Natural killer cell (primary cell): ENCODE measurements around the gene DAO. TPM values are rescaled to one million over a fixed set of nuclear protein-coding genes. Genes with fewer than 3 reads are reported as not detected.
A peak's percentile ranks its signal among the peaks of the same experiment; 100 is the strongest.

Experiments used
- ATAC-seq, 3 donors: fragments of 150-1000 bp in 2 of 3; fragments of 200-7000 bp in 1 of 3; cut with Tn5 transposase; 1 replicate in 1 of 3; 2 replicates in 2 of 3; pipeline ENCODE4 v1.10.0; 2021; ENCODE audit warnings: mild to moderate bottlenecking in 2 of 3, moderate library complexity in 2 of 3
- DNase-seq, 2 donors: peaks; one replicate each; pipeline versions ENCODE4 v3.0.0 to v3.0.0-alpha.2; 2013 to 2021; ENCODE audit warnings: mixed read lengths in 1 of 2
- H3K27ac ChIP-seq: one replicate; pipeline ENCODE4 v1.5.1; 2013; ENCODE audit warnings: mild to moderate bottlenecking, low read length
- H3K27me3 ChIP-seq: one replicate; pipeline ENCODE4 v1.6.1; 2013; ENCODE audit warnings: low read length; ENCODE audit not compliant: control insufficient read depth, insufficient read depth
- H3K36me3 ChIP-seq: one replicate; pipeline ENCODE4 v1.6.1; 2013; ENCODE audit warnings: low read length; ENCODE audit not compliant: control insufficient read depth, insufficient read depth
- H3K4me1 ChIP-seq: one replicate; pipeline ENCODE4 v1.6.1; 2013; ENCODE audit warnings: low read length; ENCODE audit not compliant: control insufficient read depth, insufficient read depth
- H3K4me3 ChIP-seq: one replicate; pipeline ENCODE4 v1.5.1; 2013; ENCODE audit warnings: low read length
- H3K9me3 ChIP-seq: one replicate; pipeline ENCODE4 v1.6.1; 2013; ENCODE audit warnings: low read length; ENCODE audit not compliant: control insufficient read depth, insufficient read depth
- H3K27ac Mint-ChIP-seq, 2 donors: one replicate each; pipeline ENCODE4 v1.8.0; 2022; ENCODE audit warnings: mild to moderate bottlenecking in 2 of 2, mixed read lengths in 2 of 2, moderate library complexity in 1 of 2
- H3K27me3 Mint-ChIP-seq, 2 donors: one replicate each; pipeline ENCODE4 v1.8.0; 2022; ENCODE audit warnings: low read depth in 2 of 2, mixed read lengths in 2 of 2
- H3K36me3 Mint-ChIP-seq: one replicate; pipeline ENCODE4 v1.8.0; 2022; ENCODE audit warnings: mixed read lengths
- H3K4me1 Mint-ChIP-seq, 2 donors: one replicate each; pipeline ENCODE4 v1.8.0; 2022; ENCODE audit warnings: mixed read lengths in 2 of 2
- H3K4me3 Mint-ChIP-seq: one replicate; pipeline ENCODE4 v1.8.0; 2022; ENCODE audit warnings: mild to moderate bottlenecking, moderate library complexity, mixed read lengths
- H3K9me3 Mint-ChIP-seq, 2 donors: one replicate each; pipeline ENCODE4 v1.8.0; 2022; ENCODE audit warnings: mixed read lengths in 2 of 2
- CTCF ChIP-seq: fragments of 200-600 bp; IDR thresholded peaks from one replicate; pipeline ENCODE4 v1.8.0; 2022; ENCODE audit warnings: antibody characterized with exemption
- WGBS: methylation state at CpG from one replicate; pipeline ENCODE4 v1.1.7; 2013; ENCODE audit warnings: missing lambda C conversion rate; ENCODE audit not compliant: insufficient coverage; 5-methylcytosine and 5-hydroxymethylcytosine counted together
- intact Hi-C: fragments of 100-400 bp; cut with micrococcal nuclease; formaldehyde crosslinking; loops from one replicate; pipeline ENCODE4 v1.14.2; 2022
- total RNA-seq, 4 donors: library from RNA; stranded (reverse); fragments of 120-200 nt in 1 of 4; gene quantifications; one replicate each; pipeline versions ENCODE4 v1.2.3 to v1.2.4, GENCODE V29; 2013 to 2022

DAO gene
- total RNA-seq, 3 donors from 2014 or later (not counting 1 experiment from before 2014, with no cell fraction given): not detected

DNA sequence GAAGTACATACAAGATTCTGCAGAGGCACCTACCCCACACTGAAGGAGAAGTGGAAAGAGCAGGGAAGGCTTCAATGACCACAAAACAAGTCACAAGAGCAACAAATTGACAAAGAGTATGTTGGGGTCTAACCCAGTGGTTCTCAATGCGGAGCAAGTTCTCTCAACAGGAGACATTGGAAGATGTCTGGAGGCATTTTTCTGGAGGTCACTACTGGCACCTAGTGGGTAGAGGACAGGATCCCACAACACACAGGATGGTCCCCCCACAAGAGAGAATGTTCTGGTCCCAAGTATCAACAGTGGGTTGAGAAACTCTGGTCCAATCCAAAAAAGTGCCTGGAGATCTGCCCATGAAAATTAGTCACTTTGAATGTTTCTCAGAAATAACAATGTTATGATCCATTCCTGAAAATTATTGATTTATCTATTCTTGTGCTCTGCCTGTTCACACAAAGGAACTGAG is 25.9 kb upstream of the DAO start:
- H3K27me3 Mint-ChIP-seq: no peaks in the 10 kb centered on the region
- WGBS: 100% methylated on average over 1 of the region's 1 CpG
- Histone ChIP-seq H3K9me3 (no peaks in the 10 kb centered on the region), H3K4me3 (no peak overlapping the region), H3K36me3 (peaks cover 5% of the 10 kb centered on the region), H3K4me1 (peaks cover 32% of the 10 kb centered on the region), H3K27me3 (no peaks in the 10 kb centered on the region), H3K27ac (no peak overlapping the region)
- no peaks in the 10 kb centered on the region for H3K9me3 Mint-ChIP-seq
- DNase-seq (no peak), ATAC-seq (no peak)
- H3K27ac Mint-ChIP-seq: peak overlapping the region; percentile 96
- peaks cover 44 to 49% of the 10 kb centered on the region in 2 donors for H3K4me1 Mint-ChIP-seq
- TF ChIP-seq CTCF: no peak
- intact Hi-C loops: no loop called here
- peak overlapping the region; percentile 30 for H3K4me3 Mint-ChIP-seq
- peaks cover 6% of the 10 kb centered on the region for H3K36me3 Mint-ChIP-seq

- Histone ChIP-seq H3K4me1 (peaks cover 36% of the 10 kb centered on the region), H3K9me3 (no peaks in the 10 kb centered on the region), H3K27me3 (no peaks in the 10 kb centered on the region), H3K4me3 (no peak overlapping the region), H3K27ac (no peak overlapping the region), H3K36me3 (peaks cover 3% of the 10 kb centered on the region)
- DNase-seq: peak in 1 of 2 donors; percentile 21
- no peak for TF ChIP-seq CTCF
- Mint-ChIP-seq H3K9me3 (no peaks in the 10 kb centered on the region), H3K36me3 (peaks cover 6% of the 10 kb centered on the region), H3K4me3 (peak overlapping the region; percentile 54), H3K27ac (peak overlapping the region; percentile 96), H3K4me1 (peaks cover 49 to 54% of the 10 kb centered on the region in 2 donors), H3K27me3 (no peaks in the 10 kb centered on the region)
- intact Hi-C loops: no loop called here
- ATAC-seq: no peak
- WGBS: 82% methylated on average over 13 of the region's 13 CpGs
These were observed 25.2 kb upstream of the DAO start for GRCh38 chr12:108854451-108855283.

GRCh38 chr12:108855284-108856169 is 24.4 kb upstream of the DAO start:
- WGBS: 81% methylated on average over 12 of the region's 12 CpGs
- peaks cover 6% of the 10 kb centered on the region for H3K36me3 Mint-ChIP-seq
- H3K27ac Mint-ChIP-seq: peak overlapping the region; percentile 96
- TF ChIP-seq CTCF: no peak
- DNase-seq (no peak), ATAC-seq (no peak)
- Histone ChIP-seq H3K4me3 (peak overlapping the region; percentile 73), H3K9me3 (no peaks in the 10 kb centered on the region), H3K36me3 (peaks cover 3% of the 10 kb centered on the region), H3K27me3 (no peaks in the 10 kb centered on the region), H3K27ac (peak overlapping the region; percentile 75), H3K4me1 (peaks cover 36% of the 10 kb centered on the region)
- H3K4me3 Mint-ChIP-seq: peak overlapping the region; percentile 94
- no peaks in the 10 kb centered on the region for H3K9me3 Mint-ChIP-seq
- intact Hi-C loops: loop anchor here (1.0 to 2.0 kb wide), 3 partner anchors 17 to 292 kb away; no protein-coding TSS in a partner anchor
- peaks cover 49 to 54% of the 10 kb centered on the region in 2 donors for H3K4me1 Mint-ChIP-seq
- no peaks in the 10 kb centered on the region for H3K27me3 Mint-ChIP-seq
